K562 (cell line): ENCODE measurements around the gene RIOK3. TPM values are rescaled to one million over a fixed set of nuclear protein-coding genes. Genes with fewer than 3 reads are reported as not detected.

Source experiments
- ATAC-seq: fragments of 200-7000 bp; cut with Tn5 transposase; 3 replicates; pipeline ENCODE4 v1.9.1; 2020; ENCODE audit warnings: moderate library complexity
- BruUV-seq: library from RNA; stranded (reverse); fragments of 400-500 nt; replicated peaks from 2 replicates; lab custom pipeline; 2021; lab: Mats Ljungman, UMichigan
- CTCF ChIA-PET: fragments of 300-600 bp; formaldehyde crosslinking; extraction: SDS; loops from one replicate; lab custom pipeline; 2021; ENCODE audit warnings: low intra/inter-chr PET ratio; lab: Yijun Ruan, JAX
- POLR2A ChIA-PET: fragments of 300-600, 350-650 bp; sonication (Branson Sonifier 250); formaldehyde crosslinking; extraction: SDS; loops from one replicate; lab custom pipeline; 2021; ENCODE audit warnings: antibody characterized with exemption, inconsistent platforms; lab: Yijun Ruan, JAX
- DNase-seq, 4 experiments: peaks; one replicate each; pipeline versions ENCODE4 v3.0.0 to v3.0.0-alpha.2; 2011 to 2018; ENCODE audit warnings: low spot score in 3 of 4, mixed read lengths in 3 of 4; ENCODE audit errors: extremely low read depth in 1 of 4
- FAIRE-seq: peaks from 2 replicates; lab custom pipeline; 2011; peaks lifted over from hg19 to GRCh38; lab: Jason Lieb, UNC
- H2AFZ ChIP-seq: 2 replicates; pipeline ENCODE4 v1.6.0; 2011; ENCODE audit warnings: low read depth, low read length, control low read depth, inconsistent platforms
- H3K27ac ChIP-seq: fragments of 200-600 bp; 3 replicates; pipeline ENCODE4 v1.8.0; 2011; ENCODE audit warnings: low read depth, mild to moderate bottlenecking, control low read depth, inconsistent platforms, low read length, moderate library complexity, mixed read lengths; ENCODE audit errors: extremely low read depth
- H3K27me3 ChIP-seq, 2 experiments: fragments of 300-600 bp in 1 of 2; 2 replicates in 1 of 2; 3 replicates in 1 of 2; pipeline versions ENCODE4 v1.6.0 to v1.8.0; 2011; ENCODE audit warnings: inconsistent platforms in 2 of 2, low read length in 2 of 2, mild to moderate bottlenecking in 1 of 2, mixed read lengths in 1 of 2, moderate library complexity in 1 of 2; ENCODE audit not compliant: control insufficient read depth in 2 of 2, insufficient read depth in 2 of 2
- H3K36me3 ChIP-seq: fragments of 300-600 bp; 3 replicates; pipeline ENCODE4 v1.8.0; 2011; ENCODE audit warnings: mild to moderate bottlenecking, low read length, inconsistent platforms; ENCODE audit not compliant: control insufficient read depth, insufficient read depth
- H3K4me1 ChIP-seq, 2 experiments: fragments of 200-600 bp in 1 of 2; replicated peaks in 1 of 2; 2 replicates in 1 of 2; 3 replicates in 1 of 2; pipeline versions ENCODE4 v1.5.1 to v1.8.0; 2011; ENCODE audit warnings: inconsistent platforms in 2 of 2, low read length in 2 of 2, mild to moderate bottlenecking in 1 of 2, mixed read lengths in 1 of 2, moderate library complexity in 1 of 2; ENCODE audit not compliant: control insufficient read depth in 2 of 2, insufficient read depth in 2 of 2
- H3K4me2 ChIP-seq: 2 replicates; pipeline ENCODE4 v1.6.1; 2011; ENCODE audit warnings: low read length, control low read depth, inconsistent platforms, mixed read lengths; ENCODE audit not compliant: insufficient read depth
- H3K4me3 ChIP-seq: fragments of 200-600 bp; sonication (generic), shearing (Covaris generic); 2 replicates; pipeline ENCODE4 v1.5.1; 2016; ENCODE audit warnings: control low read depth, inconsistent platforms
- H3K79me2 ChIP-seq: fragments of 200-600 bp; 3 replicates; pipeline ENCODE4 v1.8.0; 2011; ENCODE audit warnings: low read length, inconsistent platforms; ENCODE audit not compliant: control insufficient read depth, insufficient read depth
- H3K9ac ChIP-seq, 2 experiments: 2 replicates each; pipeline versions ENCODE4 v1.6.0 to v1.6.1; 2011; ENCODE audit warnings: low read depth in 2 of 2, low read length in 2 of 2, control low read depth in 1 of 2, inconsistent platforms in 1 of 2, mild to moderate bottlenecking in 1 of 2, mixed read lengths in 1 of 2; ENCODE audit not compliant: insufficient read depth in 1 of 2
- H3K9me1 ChIP-seq: one replicate; pipeline ENCODE4 v1.6.0; 2011; ENCODE audit warnings: inconsistent platforms, mild to moderate bottlenecking, low read length, moderate library complexity; ENCODE audit not compliant: control insufficient read depth, insufficient read depth
- H3K9me3 ChIP-seq: replicated peaks from 2 replicates; pipeline ENCODE4 v1.5.1; 2011; ENCODE audit warnings: low read depth, low read length, inconsistent platforms; ENCODE audit not compliant: control insufficient read depth, insufficient read depth
- H4K20me1 ChIP-seq: replicated peaks from 2 replicates; pipeline ENCODE4 v1.6.1; 2011; ENCODE audit warnings: low read length, inconsistent platforms, mixed read lengths; ENCODE audit not compliant: control insufficient read depth, insufficient read depth
- CBFA2T2 ChIP-seq: fragments of 450-650 bp; conservative IDR thresholded peaks from 2 replicates; pipeline ENCODE4 v1.6.1; 2017; ENCODE audit warnings: mild to moderate bottlenecking
- CTCF ChIP-seq, 3 experiments: IDR thresholded peaks in 2 of 3; conservative IDR thresholded peaks in 1 of 3; 2 replicates each; pipeline ENCODE4 v1.5.1; 2011 to 2012; ENCODE audit warnings: low read length in 3 of 3, mild to moderate bottlenecking in 3 of 3, control low read depth in 2 of 3, improper control_type of control experiment in 1 of 3, inconsistent platforms in 1 of 3, low read depth in 1 of 3, mixed read lengths in 1 of 3, moderate library complexity in 1 of 3; ENCODE audit not compliant: insufficient read depth in 2 of 3
- DPF2 ChIP-seq: fragments of 450-650 bp; IDR thresholded peaks from 2 replicates; pipeline ENCODE4 v1.6.1; 2016
- MCM7 ChIP-seq, 2 experiments: fragments of 450-650 bp; IDR thresholded peaks; 2 replicates each; pipeline ENCODE4 v1.6.1; 2016 to 2018
- TAF15 ChIP-seq: fragments of 200-400 bp; formaldehyde crosslinking; IDR thresholded peaks from 2 replicates; pipeline ENCODE4 v1.6.1; 2017; ENCODE audit warnings: mild to moderate bottlenecking, low read depth, low read length, moderate library complexity
- TBP ChIP-seq: optimal IDR thresholded peaks from 2 replicates; pipeline ENCODE3; 2011; ENCODE audit warnings: low read depth, low read length, improper control_type of control experiment
- TSC22D4 ChIP-seq: fragments of 450-650 bp; IDR thresholded peaks from 2 replicates; pipeline ENCODE4 v1.6.1; 2016; ENCODE audit warnings: missing genetic modification characterization, missing biosample characterization, control low read depth
- WGBS: fragments of 100-300 bp; shearing (Covaris generic); methylation state at CpG from one replicate; pipeline ENCODE4 v1.1.6; 2016; ENCODE audit warnings: low coverage, mixed read lengths; ENCODE audit not compliant: insufficient coverage; ENCODE audit errors: missing lambda C conversion rate; 5-methylcytosine and 5-hydroxymethylcytosine counted together
- in situ Hi-C: fragments of 300-500 bp; cut with MboI; formaldehyde crosslinking; loops from 4 replicates; pipeline ENCODE4 v1.15.0; 2018; ENCODE audit warnings: inconsistent platforms, mixed read lengths
- intact Hi-C: fragments of 100-400 bp; cut with micrococcal nuclease; formaldehyde crosslinking; loops from 2 replicates; pipeline ENCODE4 v1.14.2; 2022
- polyA plus RNA-seq, 8 experiments: library from polyadenylated mRNA; depleted of rRNA in 4 of 8; stranded (reverse) in 5 of 8; unstranded in 3 of 8; fragments of >200 nt; fragmentation: Nextera tagmentation in 2 of 8; fragmentation: Illumina TruSeq in 1 of 8; extraction: Ambion mirVana in 2 of 8; extraction: Trizol in 1 of 8; gene quantifications; 2 replicates each; pipeline versions ENCODE4 v1.2.1 to v1.2.3, GENCODE V29; 2011 to 2014; ENCODE audit warnings: inconsistent platforms in 1 of 8, missing spikeins in 1 of 8
- total RNA-seq, 7 experiments: library from RNA; depleted of rRNA in 6 of 7; stranded (reverse); fragments of >200 nt in 6 of 7; fragmentation: Illumina TruSeq in 2 of 7; extraction: Trizol in 2 of 7; gene quantifications; 2 replicates each; pipeline versions ENCODE4 v1.2.1 to v1.2.3, GENCODE V29; 2011 to 2021; ENCODE audit warnings: low replicate concordance in 1 of 7
- TF ChIP-seq, protein P1 (sequence below): fragments of 450-650 bp; IDR thresholded peaks from 2 replicates; pipeline ENCODE4 v1.6.1; 2016
- TF ChIP-seq, protein P2 (sequence below): IDR thresholded peaks from 3 replicates; pipeline ENCODE4 v1.6.1; 2011; ENCODE audit warnings: borderline replicate concordance, mild to moderate bottlenecking, moderate library complexity; ENCODE audit not compliant: insufficient read length; ENCODE audit errors: extremely low read depth

RIOK3 gene
- total and polyA plus RNA-seq, 9 of the 15 experiments (the other 6 are each of a cell fraction or from before 2014, with no cell fraction given), result 21.4 to 89.5 (median 62.9) TPM

- TF ChIP-seq TAF15 (no peak), CBFA2T2 (peak; percentile 27; the same call in 1 of the 2 replicates), CTCF (IDR thresholded peaks at IDR 0.05 in 2 of 3, conservative IDR thresholded peaks at IDR 0.05 in 1 of 3; ENCODE audit: insufficient read depth in 2 of 3, low read depth in 1 of 3, low read length in 3 of 3) (peak; percentile 87 to 99 (median 95))
Measured at GRCh38 chr18:23498877-23499276, 45.8 kb downstream of the RIOK3 start (continued).

GRCh38 chr18:23499291-23499781 lies 46.2 kb downstream of the RIOK3 start:
- Histone ChIP-seq H3K9me3 (no peaks in the 10 kb centered on the region), H3K9ac (peak overlapping the region in 1 of 2 experiments; percentile 11; a peak in 1 of 4 replicates), H2AFZ (peak overlapping the region; percentile 73), H3K27me3 (no peaks in the 10 kb centered on the region), H3K4me2 (no peak overlapping the region), H3K9me1 (no peaks in the 10 kb centered on the region), H3K4me1 (peaks cover 13 to 16% of the 10 kb centered on the region in 2 experiments; a peak in 4 of 5 replicates), H3K36me3 (no peaks in the 10 kb centered on the region; the same call in 2 of the 3 replicates), H3K79me2 (peaks cover 9% of the 10 kb centered on the region), H3K27ac (no peak overlapping the region), H4K20me1 (no peaks in the 10 kb centered on the region), H3K4me3 (no peak overlapping the region)
- POLR2A ChIA-PET, result interaction anchor here (3.5 kb wide), 1 partner anchor 11 kb away, joined by 20 read pairs; no protein-coding TSS in a partner anchor
- in situ Hi-C loops, result no loop called here
- TF ChIP-seq, protein P1, sequence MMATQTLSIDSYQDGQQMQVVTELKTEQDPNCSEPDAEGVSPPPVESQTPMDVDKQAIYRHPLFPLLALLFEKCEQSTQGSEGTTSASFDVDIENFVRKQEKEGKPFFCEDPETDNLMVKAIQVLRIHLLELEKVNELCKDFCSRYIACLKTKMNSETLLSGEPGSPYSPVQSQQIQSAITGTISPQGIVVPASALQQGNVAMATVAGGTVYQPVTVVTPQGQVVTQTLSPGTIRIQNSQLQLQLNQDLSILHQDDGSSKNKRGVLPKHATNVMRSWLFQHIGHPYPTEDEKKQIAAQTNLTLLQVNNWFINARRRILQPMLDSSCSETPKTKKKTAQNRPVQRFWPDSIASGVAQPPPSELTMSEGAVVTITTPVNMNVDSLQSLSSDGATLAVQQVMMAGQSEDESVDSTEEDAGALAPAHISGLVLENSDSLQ, result no peak
- TF ChIP-seq DPF2, result 0 out of 2 replicates have a peak, but pooled peaks have one; percentile 10
- TF ChIP-seq, protein P2, sequence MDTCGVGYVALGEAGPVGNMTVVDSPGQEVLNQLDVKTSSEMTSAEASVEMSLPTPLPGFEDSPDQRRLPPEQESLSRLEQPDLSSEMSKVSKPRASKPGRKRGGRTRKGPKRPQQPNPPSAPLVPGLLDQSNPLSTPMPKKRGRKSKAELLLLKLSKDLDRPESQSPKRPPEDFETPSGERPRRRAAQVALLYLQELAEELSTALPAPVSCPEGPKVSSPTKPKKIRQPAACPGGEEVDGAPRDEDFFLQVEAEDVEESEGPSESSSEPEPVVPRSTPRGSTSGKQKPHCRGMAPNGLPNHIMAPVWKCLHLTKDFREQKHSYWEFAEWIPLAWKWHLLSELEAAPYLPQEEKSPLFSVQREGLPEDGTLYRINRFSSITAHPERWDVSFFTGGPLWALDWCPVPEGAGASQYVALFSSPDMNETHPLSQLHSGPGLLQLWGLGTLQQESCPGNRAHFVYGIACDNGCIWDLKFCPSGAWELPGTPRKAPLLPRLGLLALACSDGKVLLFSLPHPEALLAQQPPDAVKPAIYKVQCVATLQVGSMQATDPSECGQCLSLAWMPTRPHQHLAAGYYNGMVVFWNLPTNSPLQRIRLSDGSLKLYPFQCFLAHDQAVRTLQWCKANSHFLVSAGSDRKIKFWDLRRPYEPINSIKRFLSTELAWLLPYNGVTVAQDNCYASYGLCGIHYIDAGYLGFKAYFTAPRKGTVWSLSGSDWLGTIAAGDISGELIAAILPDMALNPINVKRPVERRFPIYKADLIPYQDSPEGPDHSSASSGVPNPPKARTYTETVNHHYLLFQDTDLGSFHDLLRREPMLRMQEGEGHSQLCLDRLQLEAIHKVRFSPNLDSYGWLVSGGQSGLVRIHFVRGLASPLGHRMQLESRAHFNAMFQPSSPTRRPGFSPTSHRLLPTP, result no peak
- TF ChIP-seq TSC22D4 (tag), result peak; percentile 31; the same call in 1 of the 2 replicates
- TF ChIP-seq MCM7 (IDR thresholded peaks at IDR 0.05), result no peak
- no peak for TF ChIP-seq TBP
- intact Hi-C loops, result loop anchor here (1.0 to 2.0 kb wide), 2 partner anchors 88 to 203 kb away; no protein-coding TSS in a partner anchor
- DNase-seq, result no peak
- no TSS peak for BruUV-seq
- no peak for FAIRE-seq
- WGBS, result 53% methylated on average over 11 of the region's 11 CpGs
- CTCF ChIA-PET, result interaction anchor here (0.5 to 1.9 kb wide), 3 partner anchors 82 to 93 kb away, joined by 3 to 12 read pairs (median 3); partner anchors contain the start of gene NPC1
- ATAC-seq, result no peak
